Measurements from ENCODE around the gene GRID2.

GRID2 gene

GRCh38 chr4:93688978-93689377, 1385.2 kb downstream of the GRID2 start:
- TF ChIP-seq SIN3A (IDR thresholded peaks at IDR 0.05; ENCODE audit: borderline replicate concordance, insufficient read depth, low read length) (no peak), FOXP2 (optimal IDR thresholded peaks at IDR 0.05; ENCODE audit: borderline replicate concordance, extremely low read depth, extremely low read length, insufficient read depth) (no peak), TAF1 (IDR thresholded peaks at IDR 0.05; ENCODE audit: borderline replicate concordance, insufficient read depth, low read length) (no peak), POLR2AphosphoS5 (IDR thresholded peaks at IDR 0.05; ENCODE audit: low read depth, low read length) (no peak)
- TF ChIP-seq, protein P1, sequence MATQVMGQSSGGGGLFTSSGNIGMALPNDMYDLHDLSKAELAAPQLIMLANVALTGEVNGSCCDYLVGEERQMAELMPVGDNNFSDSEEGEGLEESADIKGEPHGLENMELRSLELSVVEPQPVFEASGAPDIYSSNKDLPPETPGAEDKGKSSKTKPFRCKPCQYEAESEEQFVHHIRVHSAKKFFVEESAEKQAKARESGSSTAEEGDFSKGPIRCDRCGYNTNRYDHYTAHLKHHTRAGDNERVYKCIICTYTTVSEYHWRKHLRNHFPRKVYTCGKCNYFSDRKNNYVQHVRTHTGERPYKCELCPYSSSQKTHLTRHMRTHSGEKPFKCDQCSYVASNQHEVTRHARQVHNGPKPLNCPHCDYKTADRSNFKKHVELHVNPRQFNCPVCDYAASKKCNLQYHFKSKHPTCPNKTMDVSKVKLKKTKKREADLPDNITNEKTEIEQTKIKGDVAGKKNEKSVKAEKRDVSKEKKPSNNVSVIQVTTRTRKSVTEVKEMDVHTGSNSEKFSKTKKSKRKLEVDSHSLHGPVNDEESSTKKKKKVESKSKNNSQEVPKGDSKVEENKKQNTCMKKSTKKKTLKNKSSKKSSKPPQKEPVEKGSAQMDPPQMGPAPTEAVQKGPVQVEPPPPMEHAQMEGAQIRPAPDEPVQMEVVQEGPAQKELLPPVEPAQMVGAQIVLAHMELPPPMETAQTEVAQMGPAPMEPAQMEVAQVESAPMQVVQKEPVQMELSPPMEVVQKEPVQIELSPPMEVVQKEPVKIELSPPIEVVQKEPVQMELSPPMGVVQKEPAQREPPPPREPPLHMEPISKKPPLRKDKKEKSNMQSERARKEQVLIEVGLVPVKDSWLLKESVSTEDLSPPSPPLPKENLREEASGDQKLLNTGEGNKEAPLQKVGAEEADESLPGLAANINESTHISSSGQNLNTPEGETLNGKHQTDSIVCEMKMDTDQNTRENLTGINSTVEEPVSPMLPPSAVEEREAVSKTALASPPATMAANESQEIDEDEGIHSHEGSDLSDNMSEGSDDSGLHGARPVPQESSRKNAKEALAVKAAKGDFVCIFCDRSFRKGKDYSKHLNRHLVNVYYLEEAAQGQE (IDR thresholded peaks at IDR 0.05; ENCODE audit: insufficient read depth in 1 of 2, low read depth in 2 of 2, low read length in 2 of 2), result no peak

DNA sequence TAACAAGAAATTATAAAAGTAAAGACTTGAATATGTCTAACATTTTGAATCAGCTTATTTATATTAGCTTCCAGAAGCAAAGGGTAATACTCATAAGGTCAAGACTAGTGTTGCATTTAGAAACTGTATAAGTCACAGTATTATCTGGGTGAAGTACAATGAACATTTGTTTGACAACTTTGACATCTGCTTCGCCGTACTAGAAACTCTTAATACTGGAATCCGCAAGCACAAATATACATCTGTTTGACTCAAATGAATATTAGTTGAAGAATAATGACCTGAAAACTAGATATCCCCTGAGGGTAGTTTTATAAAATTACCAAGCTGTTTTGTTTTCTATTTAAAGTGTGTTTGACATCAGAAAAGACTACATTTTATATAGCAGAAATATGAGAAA, 1389.4 kb downstream of the GRID2 start:
- TF ChIP-seq POLR2AphosphoS5 (IDR thresholded peaks at IDR 0.05; ENCODE audit: low read depth, low read length) (no peak), SIN3A (IDR thresholded peaks at IDR 0.05; ENCODE audit: borderline replicate concordance, insufficient read depth, low read length) (no peak), TAF1 (IDR thresholded peaks at IDR 0.05; ENCODE audit: borderline replicate concordance, insufficient read depth, low read length) (no peak), FOXP2 (optimal IDR thresholded peaks at IDR 0.05; ENCODE audit: borderline replicate concordance, extremely low read depth, extremely low read length, insufficient read depth) (no peak)
- TF ChIP-seq, protein P1 (IDR thresholded peaks at IDR 0.05; ENCODE audit: insufficient read depth in 1 of 2, low read depth in 2 of 2, low read length in 2 of 2), result no peak

DNA sequence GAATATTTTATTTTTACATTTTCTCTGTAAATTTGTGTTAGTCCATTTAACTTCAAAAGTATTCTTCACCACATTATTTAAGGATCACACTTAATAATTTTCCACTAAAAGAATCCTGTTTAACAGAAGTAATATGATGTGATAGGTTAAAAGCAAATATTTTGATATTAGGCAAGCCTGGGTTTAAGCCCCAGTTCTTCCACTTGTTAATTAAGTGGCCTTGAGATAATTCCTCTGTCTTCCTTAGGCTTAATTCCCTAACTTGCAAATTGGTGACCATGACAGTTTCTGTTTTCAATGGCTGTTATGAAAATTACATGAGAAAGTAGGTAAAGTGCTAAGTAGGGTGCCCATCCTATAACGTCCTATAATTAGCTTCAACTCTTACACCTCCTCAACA, 1394.9 kb downstream of the GRID2 start:
- TF ChIP-seq, protein P1 (IDR thresholded peaks at IDR 0.05; ENCODE audit: insufficient read depth in 1 of 2, low read depth in 2 of 2, low read length in 2 of 2), result no peak
- TF ChIP-seq FOXP2 (optimal IDR thresholded peaks at IDR 0.05; ENCODE audit: borderline replicate concordance, extremely low read depth, extremely low read length, insufficient read depth) (no peak), SIN3A (IDR thresholded peaks at IDR 0.05; ENCODE audit: borderline replicate concordance, insufficient read depth, low read length) (no peak), POLR2AphosphoS5 (IDR thresholded peaks at IDR 0.05; ENCODE audit: low read depth, low read length) (no peak), TAF1 (IDR thresholded peaks at IDR 0.05; ENCODE audit: borderline replicate concordance, insufficient read depth, low read length) (no peak)

- TF ChIP-seq POLR2AphosphoS5 (IDR thresholded peaks at IDR 0.05; ENCODE audit: low read depth, low read length), result no peak
- no peak for TF ChIP-seq TAF1 (IDR thresholded peaks at IDR 0.05; ENCODE audit: borderline replicate concordance, insufficient read depth, low read length)
- TF ChIP-seq FOXP2 (optimal IDR thresholded peaks at IDR 0.05; ENCODE audit: borderline replicate concordance, extremely low read depth, extremely low read length, insufficient read depth), result no peak
- TF ChIP-seq, protein P1 (IDR thresholded peaks at IDR 0.05; ENCODE audit: insufficient read depth in 1 of 2, low read depth in 2 of 2, low read length in 2 of 2), result no peak
- no peak for TF ChIP-seq SIN3A (IDR thresholded peaks at IDR 0.05; ENCODE audit: borderline replicate concordance, insufficient read depth, low read length)
These were observed 1396.8 kb downstream of the GRID2 start for GRCh38 chr4:93700571-93700970.
